ENCODE data around the gene DPP4. TPM values are rescaled to one million over a fixed set of nuclear protein-coding genes. Genes with fewer than 3 reads are reported as not detected.

DPP4 gene
- total and polyA plus RNA-seq, 3 experiments from 2014 or later: 14.6 to 71.7 (median 15.4) TPM

DNA sequence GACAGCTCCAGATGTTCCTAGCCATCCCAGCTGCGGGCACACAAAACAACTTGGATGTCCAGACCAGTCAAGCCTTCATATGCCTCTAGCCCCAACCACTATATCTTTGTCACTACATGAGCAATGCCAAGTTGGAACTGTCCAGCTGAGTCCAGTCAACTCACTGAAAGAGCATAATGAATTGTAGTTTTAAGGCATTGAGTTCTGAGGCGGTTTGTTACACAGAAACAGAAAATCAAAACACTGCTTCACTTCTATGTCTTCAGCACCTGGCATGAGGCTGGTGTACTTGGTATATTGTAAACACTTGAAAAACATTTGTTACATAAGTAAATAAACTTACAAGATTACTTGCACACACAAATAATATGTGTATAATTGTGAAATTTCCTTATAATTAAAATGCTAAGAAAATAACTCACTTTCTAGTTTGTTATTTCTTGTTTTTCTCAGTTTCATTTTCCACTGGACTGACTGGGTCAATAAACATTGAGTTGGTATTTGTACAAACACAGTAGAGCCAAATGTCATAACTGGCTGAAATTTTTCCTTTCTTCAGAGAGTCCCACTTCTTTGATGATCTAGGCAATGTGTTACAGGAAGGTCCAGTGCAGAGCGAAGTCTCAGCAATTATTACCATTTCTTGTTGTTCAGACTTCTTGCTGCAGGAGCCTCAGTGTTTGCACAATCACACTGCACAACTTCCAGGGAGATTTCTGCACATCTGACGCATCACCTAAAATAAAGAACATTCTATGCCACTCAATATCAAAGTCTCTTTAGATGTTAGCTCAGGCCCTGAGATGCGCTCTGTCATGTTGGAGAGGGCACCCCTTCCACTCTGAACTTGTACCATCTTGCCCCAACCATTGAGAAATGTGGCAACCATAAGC lies 38.2 kb upstream of the DPP4 start:
- Mint-ChIP-seq H3K27me3 (peaks cover 0 to 4% of the 10 kb centered on the region in 2 donors), H3K27ac (no peak overlapping the region), H3K9me3 (peaks cover 0 to 7% (median 5%) of the 10 kb centered on the region in 5 donors), H3K4me1 (peaks cover 0 to 5% (median 0%) of the 10 kb centered on the region in 3 donors), H3K4me3 (no peak overlapping the region), H3K36me3 (peaks cover 0 to 15% (median 0%) of the 10 kb centered on the region in 3 donors)
- ChIA-PET POLR2A (no interaction called here), CTCF (interaction anchor here (1.6 kb wide), 1 partner anchor 10 kb away, joined by 3 read pairs; no protein-coding TSS in a partner anchor)
- H3K9me3 ChIP-seq (ENCODE audit: low read length): no peaks in the 10 kb centered on the region
- no peaks in the 10 kb centered on the region for H3K36me3 ChIP-seq (ENCODE audit: insufficient read depth, low read length)
- no peak for DNase-seq
- H3K27ac ChIP-seq (ENCODE audit: low read depth, low read length): no peak overlapping the region
- no peaks in the 10 kb centered on the region for H3K27me3 ChIP-seq (ENCODE audit: insufficient read depth, low read length, poor library complexity, severe bottlenecking)
- H3K4me1 ChIP-seq (ENCODE audit: insufficient read depth, low read length): no peaks in the 10 kb centered on the region
- no peak overlapping the region for H3K4me3 ChIP-seq (ENCODE audit: low read length)

- ChIA-PET CTCF (no interaction called here), POLR2A (no interaction called here)
Observed at GRCh38 chr2:162107361-162107901, 33.4 kb upstream of the DPP4 start.

GRCh38 chr2:162106746-162107145 lies 32.7 kb upstream of the DPP4 start:
- Mint-ChIP-seq H3K4me1 (no peaks in the 10 kb centered on the region), H3K36me3 (peaks cover 0 to 3% (median 0%) of the 10 kb centered on the region in 3 donors), H3K9me3 (no peaks in the 10 kb centered on the region), H3K4me3 (no peak overlapping the region), H3K27me3 (peaks cover 3 to 4% of the 10 kb centered on the region in 2 donors), H3K27ac (no peak overlapping the region)
- Histone ChIP-seq H3K27ac (ENCODE audit: low read depth, low read length) (no peak overlapping the region), H3K27me3 (ENCODE audit: insufficient read depth, low read length, poor library complexity, severe bottlenecking) (no peaks in the 10 kb centered on the region), H3K4me3 (ENCODE audit: low read length) (no peak overlapping the region), H3K36me3 (ENCODE audit: insufficient read depth, low read length) (no peaks in the 10 kb centered on the region), H3K9me3 (ENCODE audit: low read length) (no peaks in the 10 kb centered on the region), H3K4me1 (ENCODE audit: insufficient read depth, low read length) (no peaks in the 10 kb centered on the region)
- POLR2A ChIA-PET: no interaction called here
- DNase-seq: no peak
- CTCF ChIA-PET: no interaction called here

More at GRCh38 chr2:162107361-162107901, 33.4 kb upstream of the DPP4 start:
- Histone ChIP-seq H3K9me3 (ENCODE audit: low read length) (no peaks in the 10 kb centered on the region), H3K36me3 (ENCODE audit: insufficient read depth, low read length) (no peaks in the 10 kb centered on the region), H3K4me3 (ENCODE audit: low read length) (no peak overlapping the region), H3K27me3 (ENCODE audit: insufficient read depth, low read length, poor library complexity, severe bottlenecking) (no peaks in the 10 kb centered on the region), H3K27ac (ENCODE audit: low read depth, low read length) (no peak overlapping the region), H3K4me1 (ENCODE audit: insufficient read depth, low read length) (no peaks in the 10 kb centered on the region)
- no peak for DNase-seq
- Mint-ChIP-seq H3K27me3 (peaks cover 4% of the 10 kb centered on the region in 2 donors), H3K4me1 (no peaks in the 10 kb centered on the region), H3K9me3 (no peaks in the 10 kb centered on the region), H3K4me3 (no peak overlapping the region), H3K27ac (no peak overlapping the region), H3K36me3 (peaks cover 0 to 3% (median 0%) of the 10 kb centered on the region in 3 donors)

GRCh38 chr2:162106146-162106551 lies 32.1 kb upstream of the DPP4 start:
- no peak overlapping the region for H3K27ac ChIP-seq (ENCODE audit: low read depth, low read length)
- H3K4me3 Mint-ChIP-seq: no peak overlapping the region
- ChIA-PET POLR2A (no interaction called here), CTCF (no interaction called here)
- DNase-seq: no peak
- no peaks in the 10 kb centered on the region for H3K4me1 ChIP-seq (ENCODE audit: insufficient read depth, low read length)
- no peak overlapping the region for H3K27ac Mint-ChIP-seq
- no peaks in the 10 kb centered on the region for H3K4me1 Mint-ChIP-seq
- H3K9me3 Mint-ChIP-seq: no peaks in the 10 kb centered on the region
- peaks cover 0 to 3% (median 0%) of the 10 kb centered on the region in 3 donors for H3K36me3 Mint-ChIP-seq
- H3K27me3 Mint-ChIP-seq: peaks cover 0 to 4% of the 10 kb centered on the region in 2 donors
- no peak overlapping the region for H3K4me3 ChIP-seq (ENCODE audit: low read length)
- H3K27me3 ChIP-seq (ENCODE audit: insufficient read depth, low read length, poor library complexity, severe bottlenecking): no peaks in the 10 kb centered on the region
- H3K9me3 ChIP-seq (ENCODE audit: low read length): no peaks in the 10 kb centered on the region
- no peaks in the 10 kb centered on the region for H3K36me3 ChIP-seq (ENCODE audit: insufficient read depth, low read length)

GRCh38 chr2:162103443-162104009 lies 29.5 kb upstream of the DPP4 start:
- no peak for DNase-seq
- Histone ChIP-seq H3K4me1 (ENCODE audit: insufficient read depth, low read length) (no peaks in the 10 kb centered on the region), H3K27me3 (ENCODE audit: insufficient read depth, low read length, poor library complexity, severe bottlenecking) (no peaks in the 10 kb centered on the region), H3K36me3 (ENCODE audit: insufficient read depth, low read length) (no peaks in the 10 kb centered on the region), H3K9me3 (ENCODE audit: low read length) (no peaks in the 10 kb centered on the region), H3K4me3 (ENCODE audit: low read length) (no peak overlapping the region), H3K27ac (ENCODE audit: low read depth, low read length) (no peak overlapping the region)
- ChIA-PET POLR2A (no interaction called here), CTCF (no interaction called here)
- Mint-ChIP-seq H3K27me3 (peaks cover 0 to 4% of the 10 kb centered on the region in 2 donors), H3K27ac (no peak overlapping the region), H3K4me1 (no peaks in the 10 kb centered on the region), H3K9me3 (no peaks in the 10 kb centered on the region), H3K4me3 (no peak overlapping the region), H3K36me3 (no peaks in the 10 kb centered on the region)

DNA sequence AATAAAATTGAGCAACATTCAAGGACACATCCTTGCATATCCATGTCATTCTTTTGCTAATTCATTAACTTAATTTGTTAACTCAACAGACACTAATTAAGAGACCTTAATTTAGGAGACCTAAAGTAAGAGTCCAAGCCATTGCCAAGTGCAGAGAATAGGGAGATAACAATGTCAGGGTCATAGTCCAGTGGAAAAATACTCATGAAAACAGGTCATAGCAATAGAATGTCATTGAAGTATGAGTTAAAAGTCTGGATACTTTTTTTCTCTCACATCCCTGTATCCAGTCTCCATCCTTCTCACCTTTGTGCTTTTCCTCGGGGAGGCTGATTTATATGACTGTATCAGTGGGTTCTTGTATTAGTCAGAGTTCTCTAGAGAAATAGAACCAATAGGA lies 26.6 kb upstream of the DPP4 start:
- CTCF ChIA-PET: no interaction called here

GRCh38 chr2:162099836-162100235 lies 25.8 kb upstream of the DPP4 start:
- H3K9me3 Mint-ChIP-seq: no peaks in the 10 kb centered on the region
- Histone ChIP-seq H3K4me1 (ENCODE audit: insufficient read depth, low read length) (no peaks in the 10 kb centered on the region), H3K4me3 (ENCODE audit: low read length) (no peak overlapping the region), H3K27me3 (ENCODE audit: insufficient read depth, low read length, poor library complexity, severe bottlenecking) (no peaks in the 10 kb centered on the region), H3K27ac (ENCODE audit: low read depth, low read length) (no peak overlapping the region), H3K36me3 (ENCODE audit: insufficient read depth, low read length) (no peaks in the 10 kb centered on the region), H3K9me3 (ENCODE audit: low read length) (no peaks in the 10 kb centered on the region)
- CTCF ChIA-PET: interaction anchor here (1.3 kb wide), 1 partner anchor 10 kb away, joined by 4 read pairs; no protein-coding TSS in a partner anchor
- peaks cover 0 to 4% of the 10 kb centered on the region in 2 donors for H3K27me3 Mint-ChIP-seq
- H3K4me1 Mint-ChIP-seq: no peaks in the 10 kb centered on the region
- H3K36me3 Mint-ChIP-seq: peaks cover 0 to 4% (median 4%) of the 10 kb centered on the region in 3 donors
- H3K27ac Mint-ChIP-seq: no peak overlapping the region
- POLR2A ChIA-PET: no interaction called here
- H3K4me3 Mint-ChIP-seq: no peak overlapping the region
- DNase-seq: no peak

More for the DNA sequence above, 26.6 kb upstream of the DPP4 start:
- no peak overlapping the region for H3K4me3 ChIP-seq (ENCODE audit: low read length)
- POLR2A ChIA-PET: no interaction called here
- no peak for DNase-seq
- Mint-ChIP-seq H3K4me3 (no peak overlapping the region), H3K9me3 (no peaks in the 10 kb centered on the region), H3K36me3 (peaks cover 0 to 4% (median 4%) of the 10 kb centered on the region in 3 donors), H3K27me3 (peaks cover 0 to 4% of the 10 kb centered on the region in 2 donors), H3K4me1 (no peaks in the 10 kb centered on the region), H3K27ac (no peak overlapping the region)
- no peak overlapping the region for H3K27ac ChIP-seq (ENCODE audit: low read depth, low read length)
- H3K9me3 ChIP-seq (ENCODE audit: low read length): no peaks in the 10 kb centered on the region
- no peaks in the 10 kb centered on the region for H3K4me1 ChIP-seq (ENCODE audit: insufficient read depth, low read length)
- no peaks in the 10 kb centered on the region for H3K27me3 ChIP-seq (ENCODE audit: insufficient read depth, low read length, poor library complexity, severe bottlenecking)
- no peaks in the 10 kb centered on the region for H3K36me3 ChIP-seq (ENCODE audit: insufficient read depth, low read length)
